ENCODE results near the gene SLC39A3. TPM values are rescaled to one million over a fixed set of nuclear protein-coding genes. Genes with fewer than 3 reads are reported as not detected.

The SLC39A3 gene
- polyA plus RNA-seq, 4 donors = 25.4 to 39.0 (median 29.7) TPM

- no peak for DNase-seq (ENCODE audit: low read depth in 4 of 4, low spot score in 2 of 4)
Observed at GRCh38 chr19:2751438-2751830, 11.6 kb upstream of the SLC39A3 start.

- no peak for DNase-seq (ENCODE audit: low read depth in 4 of 4, low spot score in 2 of 4)
Observed at GRCh38 chr19:2750808-2751437, 11.1 kb upstream of the SLC39A3 start.

- no peak for DNase-seq (ENCODE audit: low read depth in 4 of 4, low spot score in 2 of 4)
Observed at GRCh38 chr19:2747349-2747748, 7.5 kb upstream of the SLC39A3 start.

- no peak for DNase-seq (ENCODE audit: low read depth in 4 of 4, low spot score in 2 of 4)
Observed at GRCh38 chr19:2744113-2744512, 4.3 kb upstream of the SLC39A3 start.

- no peak for DNase-seq (ENCODE audit: low read depth in 4 of 4, low spot score in 2 of 4)
Observed at GRCh38 chr19:2743099-2743498, 3.3 kb upstream of the SLC39A3 start.

- DNase-seq (ENCODE audit: low read depth in 4 of 4, low spot score in 2 of 4) = no peak
Observed at GRCh38 chr19:2740314-2740656, 468 bp upstream of the SLC39A3 start.

- DNase-seq (ENCODE audit: low read depth in 4 of 4, low spot score in 2 of 4) = no peak
Observed at GRCh38 chr19:2736550-2737190, 3.1 kb downstream of the SLC39A3 start.

GRCh38 chr19:2735374-2735773, 4.4 kb downstream of the SLC39A3 start:
- DNase-seq (ENCODE audit: low read depth in 4 of 4, low spot score in 2 of 4) = no peak

GRCh38 chr19:2734589-2735288, 5.1 kb downstream of the SLC39A3 start:
- no peak for DNase-seq (ENCODE audit: low read depth in 4 of 4, low spot score in 2 of 4)

- DNase-seq (ENCODE audit: low read depth in 4 of 4, low spot score in 2 of 4) = no peak
Observed at GRCh38 chr19:2733930-2734588, 5.8 kb downstream of the SLC39A3 start.

GRCh38 chr19:2732883-2733282, 6.9 kb downstream of the SLC39A3 start:
- no peak for DNase-seq (ENCODE audit: low read depth in 4 of 4, low spot score in 2 of 4)

GRCh38 chr19:2732157-2732725, 7.6 kb downstream of the SLC39A3 start:
- no peak for DNase-seq (ENCODE audit: low read depth in 4 of 4, low spot score in 2 of 4)

GRCh38 chr19:2731181-2731995, 8.4 kb downstream of the SLC39A3 start:
- no peak for DNase-seq (ENCODE audit: low read depth in 4 of 4, low spot score in 2 of 4)

- no peak for DNase-seq (ENCODE audit: low read depth in 4 of 4, low spot score in 2 of 4)
Observed at GRCh38 chr19:2729943-2730818, 9.6 kb downstream of the SLC39A3 start.

GRCh38 chr19:2728783-2729387, 10.9 kb downstream of the SLC39A3 start:
- DNase-seq (ENCODE audit: low read depth in 4 of 4, low spot score in 2 of 4) = no peak

- no peak for DNase-seq (ENCODE audit: low read depth in 4 of 4, low spot score in 2 of 4)
Observed at GRCh38 chr19:2727640-2727944, 12.2 kb downstream of the SLC39A3 start.

- no peak for DNase-seq (ENCODE audit: low read depth in 4 of 4, low spot score in 2 of 4)
Observed at GRCh38 chr19:2726904-2727639, 12.7 kb downstream of the SLC39A3 start.

- no peak for DNase-seq (ENCODE audit: low read depth in 4 of 4, low spot score in 2 of 4)
Observed at GRCh38 chr19:2726160-2726855, 13.5 kb downstream of the SLC39A3 start.
